HG03103 (cell line): ENCODE measurements around the gene VPS8.

Experiments used
- ATAC-seq: cut with Tn5 transposase; IDR thresholded peaks from one replicate; pipeline ENCODE4 v1.9.1; 2021; ENCODE audit warnings: low read depth; ENCODE audit not compliant: unreplicated experiment

Gene VPS8

GRCh38 chr3:185071287-185071800 lies 259.4 kb downstream of the VPS8 start:
- no peak for ATAC-seq

GRCh38 chr3:185075547-185075946 lies 263.6 kb downstream of the VPS8 start:
- ATAC-seq: no peak

GRCh38 chr3:185076219-185076618 lies 264.3 kb downstream of the VPS8 start:
- ATAC-seq: no peak

GRCh38 chr3:185079625-185080024 lies 267.7 kb downstream of the VPS8 start:
- no peak for ATAC-seq

GRCh38 chr3:185081521-185081920 lies 269.6 kb downstream of the VPS8 start:
- no peak for ATAC-seq

- no peak for ATAC-seq
These were observed 270.2 kb downstream of the VPS8 start for GRCh38 chr3:185082149-185082548.

GRCh38 chr3:185082829-185083228 lies 270.9 kb downstream of the VPS8 start:
- ATAC-seq: no peak

- ATAC-seq: no peak
These were observed 272.4 kb downstream of the VPS8 start for GRCh38 chr3:185084402-185084801.

GRCh38 chr3:185084901-185085300 lies 272.9 kb downstream of the VPS8 start:
- ATAC-seq: no peak

- no peak for ATAC-seq
These were observed 275.5 kb downstream of the VPS8 start for GRCh38 chr3:185087419-185087818.

- no peak for ATAC-seq
These were observed 277.4 kb downstream of the VPS8 start for GRCh38 chr3:185089343-185089742.

- ATAC-seq: no peak
These were observed 277.8 kb downstream of the VPS8 start for GRCh38 chr3:185089751-185090150.

GRCh38 chr3:185090811-185091210 lies 278.8 kb downstream of the VPS8 start:
- ATAC-seq: no peak

GRCh38 chr3:185093116-185093515 lies 281.1 kb downstream of the VPS8 start:
- no peak for ATAC-seq

GRCh38 chr3:185094697-185095096 lies 282.7 kb downstream of the VPS8 start:
- ATAC-seq: no peak
